Right lobe of liver (tissue), 4 donors: ENCODE results near the gene PCDHGA11.

Experiments
- POLR2A ChIP-seq: fragments of 450-650 bp; IDR thresholded peaks from one replicate; pipeline ENCODE4 v1.6.1; 2017; ENCODE audit warnings: antibody characterized with exemption, mild to moderate bottlenecking
- TF ChIP-seq, protein P1 (sequence below), 4 donors: fragments of 200-600 bp in 3 of 4; fragments of 450-650 bp in 1 of 4; IDR thresholded peaks; one replicate each; pipeline versions ENCODE4 v1.5.1 to v1.8.0; 2016 to 2022; ENCODE audit warnings: antibody characterized with exemption in 4 of 4, mild to moderate bottlenecking in 2 of 4
- donor health status: DM: no; HTN: no; CAD: no.
- donor health status: DM: no; HTN: no; CAD: no.
- donor health status: DM: no; HTN: yes; CAD: no.

DNA sequence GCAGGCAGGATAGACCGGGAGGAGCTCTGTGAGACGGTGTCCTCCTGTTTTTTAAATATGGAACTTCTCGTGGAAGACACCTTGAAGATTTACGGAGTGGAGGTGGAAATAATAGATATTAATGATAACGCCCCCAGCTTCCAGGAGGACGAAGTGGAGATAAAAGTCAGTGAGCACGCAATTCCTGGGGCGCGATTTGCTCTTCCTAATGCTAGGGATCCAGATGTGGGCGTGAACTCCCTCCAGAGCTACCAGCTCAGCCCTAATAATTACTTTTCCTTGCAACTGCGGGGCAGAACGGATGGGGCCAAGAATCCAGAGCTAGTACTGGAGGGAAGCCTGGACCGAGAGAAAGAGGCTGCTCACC, 621 bp downstream of the PCDHGA11 start:
- TF ChIP-seq, protein P1, sequence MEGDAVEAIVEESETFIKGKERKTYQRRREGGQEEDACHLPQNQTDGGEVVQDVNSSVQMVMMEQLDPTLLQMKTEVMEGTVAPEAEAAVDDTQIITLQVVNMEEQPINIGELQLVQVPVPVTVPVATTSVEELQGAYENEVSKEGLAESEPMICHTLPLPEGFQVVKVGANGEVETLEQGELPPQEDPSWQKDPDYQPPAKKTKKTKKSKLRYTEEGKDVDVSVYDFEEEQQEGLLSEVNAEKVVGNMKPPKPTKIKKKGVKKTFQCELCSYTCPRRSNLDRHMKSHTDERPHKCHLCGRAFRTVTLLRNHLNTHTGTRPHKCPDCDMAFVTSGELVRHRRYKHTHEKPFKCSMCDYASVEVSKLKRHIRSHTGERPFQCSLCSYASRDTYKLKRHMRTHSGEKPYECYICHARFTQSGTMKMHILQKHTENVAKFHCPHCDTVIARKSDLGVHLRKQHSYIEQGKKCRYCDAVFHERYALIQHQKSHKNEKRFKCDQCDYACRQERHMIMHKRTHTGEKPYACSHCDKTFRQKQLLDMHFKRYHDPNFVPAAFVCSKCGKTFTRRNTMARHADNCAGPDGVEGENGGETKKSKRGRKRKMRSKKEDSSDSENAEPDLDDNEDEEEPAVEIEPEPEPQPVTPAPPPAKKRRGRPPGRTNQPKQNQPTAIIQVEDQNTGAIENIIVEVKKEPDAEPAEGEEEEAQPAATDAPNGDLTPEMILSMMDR (IDR thresholded peaks at IDR 0.05), result no peak
- TF ChIP-seq POLR2A, result no peak
